Activated CD8-positive, alpha-beta memory T cell treated with anti-CD3 and anti-CD28 coated beads, Interleukin-2, amount 50 U/mL, for 48 hours (primary cell): ENCODE measurements around the gene HLA-F.
A peak's percentile ranks its signal among the peaks of the same experiment; 100 is the strongest.

Source experiments
- DNase-seq: peaks from one replicate; pipeline ENCODE4 v3.0.0-alpha.2; 2020

The HLA-F gene

GRCh38 chr6:29744621-29745020, 21.4 kb downstream of the HLA-F start:
- no peak for DNase-seq

GRCh38 chr6:29745386-29745785, 22.2 kb downstream of the HLA-F start:
- no peak for DNase-seq

- DNase-seq, result no peak
Observed at GRCh38 chr6:29745855-29746449, 22.7 kb downstream of the HLA-F start.

- no peak for DNase-seq
Observed at GRCh38 chr6:29746846-29747687, 23.8 kb downstream of the HLA-F start.

- DNase-seq, result no peak
Observed at GRCh38 chr6:29747688-29748250, 24.5 kb downstream of the HLA-F start.

- peak; percentile 91 for DNase-seq
Observed at GRCh38 chr6:29748391-29749307, 25.4 kb downstream of the HLA-F start.

GRCh38 chr6:29749308-29749662, 26.1 kb downstream of the HLA-F start:
- DNase-seq, result no peak

GRCh38 chr6:29749668-29750067, 26.4 kb downstream of the HLA-F start:
- no peak for DNase-seq

GRCh38 chr6:29750709-29751108, 27.5 kb downstream of the HLA-F start:
- DNase-seq, result peak; percentile 34

GRCh38 chr6:29751480-29751879, 28.2 kb downstream of the HLA-F start:
- peak; percentile 40 for DNase-seq

GRCh38 chr6:29752451-29753308, 29.4 kb downstream of the HLA-F start:
- DNase-seq, result peak; percentile 89

GRCh38 chr6:29753309-29753644, 30.0 kb downstream of the HLA-F start:
- DNase-seq, result no peak

GRCh38 chr6:29755295-29755871, 32.1 kb downstream of the HLA-F start:
- peak; percentile 34 for DNase-seq

GRCh38 chr6:29757282-29757681, 34.0 kb downstream of the HLA-F start:
- no peak for DNase-seq

GRCh38 chr6:29757701-29758293, 34.6 kb downstream of the HLA-F start:
- peak; percentile 13 for DNase-seq

- peak; percentile 29 for DNase-seq
Observed at GRCh38 chr6:29758761-29759160, 35.5 kb downstream of the HLA-F start.

GRCh38 chr6:29759457-29759856, 36.2 kb downstream of the HLA-F start:
- DNase-seq, result no peak

GRCh38 chr6:29760328-29760727, 37.1 kb downstream of the HLA-F start:
- no peak for DNase-seq

GRCh38 chr6:29762051-29762450, 38.8 kb downstream of the HLA-F start:
- DNase-seq, result peak; percentile 23

- no peak for DNase-seq
Observed at GRCh38 chr6:29762781-29763214, 39.6 kb downstream of the HLA-F start.
